NCI-H774 (cell line): Measurements from ENCODE around the gene SWSAP1.

Experiments
- DNase-seq: peaks from one replicate; lab custom pipeline; 2025; lab: John Stamatoyannopoulos, UW

SWSAP1 gene

GRCh38 chr19:11408591-11408990, 34.1 kb downstream of the SWSAP1 start:
- no peak for DNase-seq

DNA sequence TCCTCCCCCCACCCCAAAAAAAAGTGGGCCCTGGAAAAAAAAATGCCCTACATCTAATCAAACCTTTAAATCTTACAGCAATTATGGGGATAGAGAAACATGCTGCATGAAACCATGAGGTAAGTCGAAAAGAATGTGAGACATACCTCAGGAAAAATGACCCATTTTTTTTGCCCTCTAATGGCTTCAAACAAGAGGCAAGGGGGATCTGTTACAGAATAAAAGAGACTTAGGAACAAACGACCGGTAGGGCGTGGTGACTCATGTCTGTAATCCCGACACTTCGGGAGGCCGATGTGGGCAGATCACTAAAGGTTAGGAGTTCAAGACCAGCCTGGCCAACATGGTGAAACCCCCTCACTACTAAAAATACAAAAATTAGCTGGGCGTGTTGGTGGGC, 36.2 kb downstream of the SWSAP1 start:
- no peak for DNase-seq

- no peak for DNase-seq
Observed at GRCh38 chr19:11414544-11414943, 40.1 kb downstream of the SWSAP1 start.

- DNase-seq: no peak
Observed at GRCh38 chr19:11416346-11417052, 42.0 kb downstream of the SWSAP1 start.

DNA sequence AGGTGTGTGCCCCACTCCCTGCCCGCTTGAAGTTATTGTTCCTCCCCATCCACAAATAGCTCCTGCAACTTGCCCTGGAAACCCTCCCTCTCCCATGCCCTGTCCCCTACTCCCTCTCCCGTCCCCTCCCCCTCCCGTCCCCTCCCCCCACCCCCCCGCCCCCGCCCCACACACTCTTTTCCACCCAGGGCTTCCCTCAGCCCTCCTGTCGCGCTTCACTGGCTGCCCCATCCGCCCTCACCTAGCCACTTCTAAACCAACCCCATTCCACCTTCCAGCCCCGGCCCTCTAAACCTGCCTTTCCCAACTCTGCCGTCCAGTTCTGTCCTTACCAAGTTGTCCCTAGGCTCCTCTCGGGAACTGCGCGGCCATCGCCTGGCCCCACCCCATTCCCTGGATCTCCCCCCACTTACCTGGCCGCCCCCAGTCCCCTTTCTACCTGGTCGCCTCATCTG, 43.7 kb downstream of the SWSAP1 start:
- DNase-seq: peak; percentile 38

DNA sequence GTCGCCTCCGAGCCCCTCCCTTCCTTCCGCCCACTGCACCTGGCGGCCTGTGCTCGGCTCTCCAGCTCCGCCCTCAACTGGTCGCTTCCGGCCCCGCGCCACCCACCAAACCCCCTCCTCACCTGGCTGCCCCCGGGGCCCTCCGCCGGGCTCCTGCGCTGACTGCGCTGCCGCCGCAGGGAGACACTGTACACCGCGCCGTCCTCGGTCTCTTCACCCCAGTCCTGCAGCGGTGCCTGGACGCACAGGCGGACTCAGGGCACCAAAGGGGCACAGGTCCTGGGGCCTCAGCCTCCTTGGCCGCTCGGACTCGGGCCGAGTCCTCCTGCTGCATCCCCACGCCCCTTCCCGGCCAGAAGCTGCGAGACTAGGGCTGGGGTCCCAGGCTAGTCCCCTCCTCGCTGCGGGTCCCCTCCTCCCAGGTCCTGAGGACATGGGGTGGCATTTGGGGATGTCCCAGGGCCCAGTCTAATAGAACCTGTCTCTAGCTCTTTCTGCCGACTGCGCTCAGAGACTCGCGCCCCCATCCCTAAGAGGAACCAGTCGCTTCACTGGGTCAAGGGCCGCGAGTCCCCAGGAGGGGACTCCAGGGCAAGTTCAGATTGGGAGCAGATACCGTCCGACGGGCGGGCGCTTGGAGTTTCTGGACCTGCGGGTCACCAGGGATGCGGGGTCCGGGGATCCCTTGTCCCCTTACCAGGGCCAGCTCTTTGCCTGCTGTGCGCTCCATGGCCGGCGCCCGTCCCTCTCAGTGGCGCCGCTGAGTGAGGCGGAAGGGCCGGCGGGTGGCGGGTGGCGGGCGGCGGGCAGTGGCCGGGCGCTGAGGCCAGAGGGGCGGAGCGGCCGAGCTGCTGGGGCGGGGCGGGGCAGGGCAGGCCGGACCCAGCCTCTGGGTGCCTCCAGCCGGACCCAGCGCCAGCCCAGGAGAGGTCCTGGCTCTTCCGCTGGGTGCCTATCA, 44.4 kb downstream of the SWSAP1 start, which contains the start of gene RGL3:
Gene RGL3 (minus strand): TSS at position 766 of the 958 bp plus-strand sequence. CDS start 36 bp downstream, at position 730.
- peak; percentile 64 for DNase-seq

GRCh38 chr19:11420429-11421370, 46.2 kb downstream of the SWSAP1 start:
- DNase-seq: peak; percentile 5

- DNase-seq: peak; percentile 52
Observed at GRCh38 chr19:11421371-11422098, 47.1 kb downstream of the SWSAP1 start.

DNA sequence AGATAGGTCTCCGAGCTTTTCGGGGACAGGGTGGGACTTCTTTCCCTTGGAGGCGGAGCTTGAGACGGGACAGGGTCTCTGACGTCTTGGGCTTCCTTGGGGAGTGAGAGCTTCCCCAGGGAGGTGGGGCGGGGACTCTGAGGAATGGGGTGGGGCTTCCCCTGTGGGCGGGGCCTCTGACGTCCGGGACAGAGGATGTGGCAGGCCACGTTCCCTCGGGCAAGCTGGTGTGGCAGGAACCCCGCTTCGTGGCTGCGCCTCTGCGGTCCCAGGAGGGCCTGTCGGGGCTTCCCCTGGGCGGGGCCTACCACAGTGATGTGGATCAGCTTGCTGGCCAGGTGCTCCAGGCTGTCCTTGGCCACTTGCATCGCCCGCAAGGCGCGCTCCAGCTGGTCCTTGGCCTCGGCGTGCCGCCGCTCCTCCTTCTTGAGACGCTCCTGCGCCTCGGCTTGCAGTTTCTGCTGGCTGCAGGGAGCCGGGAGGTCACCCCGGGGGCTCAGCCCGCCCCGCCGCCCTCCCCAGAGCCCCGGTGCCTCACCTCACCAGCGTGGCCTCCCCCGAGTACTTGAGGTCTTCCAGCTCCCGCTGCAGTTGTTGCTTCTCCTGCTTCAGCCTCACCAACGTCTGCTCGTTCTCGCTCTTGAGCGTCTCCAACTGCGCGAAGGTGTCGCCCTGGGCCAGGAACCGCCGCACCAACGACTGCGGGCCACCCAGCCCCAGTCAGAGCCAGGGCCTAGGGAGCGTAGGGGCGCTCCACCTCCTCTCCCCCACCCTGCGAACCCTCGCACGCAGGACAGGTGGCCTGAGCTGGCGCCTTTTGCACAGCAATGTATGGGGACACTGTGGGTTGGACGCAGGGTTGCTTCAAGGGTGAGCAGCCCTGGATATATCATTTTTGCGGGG, 47.9 kb downstream of the SWSAP1 start:
- peak; percentile 46 for DNase-seq

GRCh38 chr19:11423164-11423790, 48.8 kb downstream of the SWSAP1 start:
- DNase-seq: no peak

GRCh38 chr19:11423791-11424181, 49.3 kb downstream of the SWSAP1 start:
- no peak for DNase-seq
